ENCODE results near the gene DCAF11. TPM values are rescaled to one million over a fixed set of nuclear protein-coding genes. Genes with fewer than 3 reads are reported as not detected.

Gene DCAF11
- total and polyA plus RNA-seq, 2 of the 13 experiments (the other 11 are each of a cell fraction or from before 2014, with no cell fraction given), result 150 to 257 TPM

- TF ChIP-seq ZNF44 (CRISPR knock-in tag; IDR thresholded peaks at IDR 0.05) (no peak), KMT2B (CRISPR knock-in tag; IDR thresholded peaks at IDR 0.05) (no peak), ZNF660 (CRISPR knock-in tag; IDR thresholded peaks at IDR 0.05; ENCODE audit: borderline replicate concordance, low read depth) (0 out of 2 replicates have a peak, but pooled peaks have one; percentile 19), HNRNPL (IDR thresholded peaks at IDR 0.05; ENCODE audit: low read depth, low read length) (no peak), RXRB (CRISPR knock-in tag; IDR thresholded peaks at IDR 0.05; ENCODE audit: borderline replicate concordance) (no peak), ZNF773 (CRISPR knock-in tag; IDR thresholded peaks at IDR 0.05; ENCODE audit: borderline replicate concordance) (peak; percentile 73; the same call in 1 of the 2 replicates), MLLT10 (CRISPR knock-in tag; IDR thresholded peaks at IDR 0.05) (0 out of 2 replicates have a peak, but pooled peaks have one; percentile 34), POGK (CRISPR knock-in tag; conservative IDR thresholded peaks at IDR 0.05) (no peak), ZNF546 (CRISPR knock-in tag; conservative IDR thresholded peaks at IDR 0.05) (0 out of 2 replicates have a peak, but pooled peaks have one; percentile 62), ZNF20 (CRISPR knock-in tag; IDR thresholded peaks at IDR 0.05) (0 out of 2 replicates have a peak, but pooled peaks have one; percentile 7), HNRNPK (IDR thresholded peaks at IDR 0.05; ENCODE audit: low read depth, low read length, poor library complexity, severe bottlenecking) (no peak), ZNF816 (CRISPR knock-in tag; IDR thresholded peaks at IDR 0.05; ENCODE audit: borderline replicate concordance) (no peak), ZNF136 (CRISPR knock-in tag; IDR thresholded peaks at IDR 0.05; ENCODE audit: low read depth) (no peak), CHD4 (IDR thresholded peaks at IDR 0.05; ENCODE audit: borderline replicate concordance, low read length) (peak; percentile 92; the same call in 1 of the 2 replicates), CBFB (CRISPR knock-in tag; IDR thresholded peaks at IDR 0.05) (no peak), ZBTB7A (CRISPR knock-in tag; IDR thresholded peaks at IDR 0.05) (no peak), ZNF749 (CRISPR knock-in tag; IDR thresholded peaks at IDR 0.05; ENCODE audit: borderline replicate concordance) (no peak), CREB3 (CRISPR knock-in tag; IDR thresholded peaks at IDR 0.05) (peak; percentile 95; the same call in 1 of the 2 replicates), RNF219 (CRISPR knock-in tag; IDR thresholded peaks at IDR 0.05) (0 out of 2 replicates have a peak, but pooled peaks have one; percentile 39), ZNF468 (CRISPR knock-in tag; IDR thresholded peaks at IDR 0.05) (no peak)
Measured at GRCh38 chr14:24113379-24113800, 1.2 kb upstream of the DCAF11 start (continued).
